Measurements from ENCODE around the gene PHF21B.

The PHF21B gene

DNA sequence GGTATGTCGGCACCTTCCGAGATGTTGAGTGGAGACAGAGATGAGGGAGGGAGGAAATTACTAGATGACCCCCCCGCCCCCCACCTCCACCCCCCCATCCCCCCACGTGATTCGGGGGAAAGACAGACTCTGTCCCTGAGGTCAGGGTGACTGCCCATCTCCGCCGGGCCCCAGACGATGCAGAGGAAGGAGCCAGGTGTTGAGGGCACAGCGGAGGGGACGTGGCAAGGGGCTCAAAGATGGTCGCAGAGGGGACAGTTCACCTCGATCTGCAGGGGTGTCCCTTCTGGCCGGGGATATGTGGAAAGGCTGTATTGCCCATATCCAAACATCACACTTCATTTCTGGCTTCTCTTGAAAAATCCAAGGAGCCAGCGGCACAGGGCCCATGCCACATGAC lies 14.1 kb downstream of the PHF21B start:
- no peak overlapping the region for H3K23ac ChIP-seq (ENCODE audit: low read length)
- no peaks in the 10 kb centered on the region for H3K4me1 ChIP-seq (ENCODE audit: control insufficient read depth, low read depth, low read length)
- H3K27ac ChIP-seq (ENCODE audit: low read depth, low read length), result no peak overlapping the region

DNA sequence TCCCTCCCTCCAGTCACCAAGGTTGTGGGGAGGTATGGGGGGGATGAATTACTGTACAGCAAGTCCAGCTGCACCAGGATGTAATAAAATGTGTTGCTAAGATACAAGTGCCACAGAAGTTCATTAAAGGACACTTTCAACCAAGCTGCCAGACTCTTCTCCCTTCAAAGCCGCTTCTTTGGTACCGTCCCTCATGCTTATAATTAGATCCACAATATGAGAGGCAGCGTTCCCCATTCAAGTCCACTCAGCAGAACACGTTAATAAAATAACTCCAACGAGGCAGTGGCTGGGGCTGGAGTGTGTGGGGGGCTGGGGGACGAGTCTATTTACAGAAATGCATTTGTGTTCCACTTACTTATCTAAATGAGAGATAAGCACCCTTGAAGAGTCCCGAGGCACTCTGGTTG lies 14.7 kb downstream of the PHF21B start:
- Histone ChIP-seq H2BK15ac (replicated peaks; ENCODE audit: low read depth) (no peak overlapping the region), H3K79me1 (ENCODE audit: low read length) (peaks cover 56% of the 10 kb centered on the region), H3K27ac (ENCODE audit: low read depth, low read length) (no peak overlapping the region), H3K56ac (ENCODE audit: low read length) (no peak overlapping the region), H4K5ac (ENCODE audit: low read length) (no peak overlapping the region), H3K18ac (ENCODE audit: low read length) (no peak overlapping the region), H3K4ac (ENCODE audit: low read depth, low read length) (no peak overlapping the region), H4K8ac (ENCODE audit: low read depth, low read length) (no peak overlapping the region), H3K27me3 (ENCODE audit: insufficient read depth, low read length, poor library complexity) (no peaks in the 10 kb centered on the region), H3K4me1 (ENCODE audit: control insufficient read depth, low read depth, low read length) (no peaks in the 10 kb centered on the region), H3K4me3 (ENCODE audit: low read length) (no peak overlapping the region), H3K4me2 (ENCODE audit: low read length) (no peak overlapping the region), H3K36me3 (ENCODE audit: control insufficient read depth, insufficient read depth, low read length) (no peaks in the 10 kb centered on the region), H2AK5ac (ENCODE audit: low read length) (no peak overlapping the region), H3K9ac (ENCODE audit: low read length) (no peak overlapping the region), H2BK120ac (ENCODE audit: low read depth, low read length) (no peak overlapping the region), H3K23ac (ENCODE audit: low read length) (no peak overlapping the region), H3K79me2 (ENCODE audit: control insufficient read depth, insufficient read depth, low read length) (peaks cover 93% of the 10 kb centered on the region), H2BK5ac (ENCODE audit: low read length) (no peak overlapping the region)
- WGBS (ENCODE audit: extremely low coverage, insufficient coverage, low lambda C conversion rate), result no CpG with 5 or more reads among the region's 7 CpGs
- no peak for DNase-seq

More for the DNA sequence above, 14.1 kb downstream of the PHF21B start:
- H3K79me2 ChIP-seq (ENCODE audit: control insufficient read depth, insufficient read depth, low read length), result peaks cover 95% of the 10 kb centered on the region
- no peak overlapping the region for H4K5ac ChIP-seq (ENCODE audit: low read length)
- H3K18ac ChIP-seq (ENCODE audit: low read length), result no peak overlapping the region
- H3K9ac ChIP-seq (ENCODE audit: low read length), result no peak overlapping the region
- H3K27me3 ChIP-seq (ENCODE audit: insufficient read depth, low read length, poor library complexity), result no peaks in the 10 kb centered on the region
- no peak overlapping the region for H3K4me3 ChIP-seq (ENCODE audit: low read length)
- peaks cover 56% of the 10 kb centered on the region for H3K79me1 ChIP-seq (ENCODE audit: low read length)
- no CpG with 5 or more reads among the region's 14 CpGs for WGBS (ENCODE audit: extremely low coverage, insufficient coverage, low lambda C conversion rate)
- no peak overlapping the region for H3K56ac ChIP-seq (ENCODE audit: low read length)
- H3K4ac ChIP-seq (ENCODE audit: low read depth, low read length), result no peak overlapping the region
- H2BK15ac ChIP-seq (replicated peaks; ENCODE audit: low read depth), result no peak overlapping the region
- H3K4me2 ChIP-seq (ENCODE audit: low read length), result no peak overlapping the region
- H4K8ac ChIP-seq (ENCODE audit: low read depth, low read length), result no peak overlapping the region
- H2AK5ac ChIP-seq (ENCODE audit: low read length), result no peak overlapping the region
- H2BK5ac ChIP-seq (ENCODE audit: low read length), result no peak overlapping the region
- no peak for DNase-seq
- peaks cover under 1% of the 10 kb centered on the region for H3K36me3 ChIP-seq (ENCODE audit: control insufficient read depth, insufficient read depth, low read length)
- no peak overlapping the region for H2BK120ac ChIP-seq (ENCODE audit: low read depth, low read length)

DNA sequence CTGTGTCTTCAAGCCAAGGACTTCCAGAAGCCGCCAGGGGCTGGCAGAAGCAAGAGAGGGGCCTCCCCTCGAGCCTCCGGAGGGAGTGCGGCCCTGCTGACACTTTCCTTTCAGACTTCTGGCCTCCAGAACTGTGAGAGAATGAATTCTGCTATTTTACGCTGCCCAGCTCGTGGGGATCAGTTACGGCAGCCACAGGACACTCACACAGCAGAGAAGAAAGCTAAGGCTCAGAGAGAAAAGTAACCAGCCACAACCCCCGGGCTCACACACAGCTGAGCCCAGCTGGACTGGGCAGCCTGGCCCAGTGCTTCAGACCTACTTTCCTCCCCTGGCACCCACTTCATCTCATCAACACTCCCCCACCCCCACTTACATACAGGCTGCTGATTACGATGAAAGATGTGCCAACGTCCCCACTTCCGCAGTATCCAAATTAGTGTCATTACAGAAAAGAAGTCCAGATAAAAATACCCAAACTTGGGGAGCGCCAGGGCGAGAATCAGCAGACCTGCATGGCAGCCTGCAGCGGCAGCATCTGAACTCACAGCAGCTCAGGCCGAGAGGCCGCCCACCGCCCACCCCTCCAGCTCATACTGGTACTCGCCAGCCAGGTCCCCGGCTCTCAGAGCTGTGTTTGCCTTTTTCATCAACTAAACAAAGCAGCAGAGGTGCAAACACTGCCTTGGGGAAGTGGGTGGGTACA lies 15.3 kb downstream of the PHF21B start:
- no peak overlapping the region for H2AK5ac ChIP-seq (ENCODE audit: low read length)

DNA sequence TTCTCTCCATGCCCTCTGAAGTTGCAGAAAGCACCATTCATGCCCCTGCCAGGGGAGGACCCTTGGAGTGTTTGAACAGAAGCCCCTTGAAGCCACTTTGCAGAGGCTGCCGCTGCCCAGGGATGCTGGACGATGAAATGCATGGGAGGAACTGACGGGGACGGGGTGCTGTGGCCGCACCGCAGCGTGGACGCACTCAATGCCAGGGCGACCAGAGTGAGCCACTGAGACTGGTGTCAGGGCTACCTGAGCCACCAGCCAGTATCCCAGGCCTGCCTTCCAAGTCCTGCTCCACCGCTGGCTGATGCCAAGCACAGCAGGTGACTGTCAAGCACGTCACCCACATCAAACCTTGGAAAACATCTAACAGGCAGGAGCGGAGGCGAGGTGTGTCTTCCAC lies 17.6 kb downstream of the PHF21B start:
- Histone ChIP-seq H3K4ac (ENCODE audit: low read depth, low read length) (no peak overlapping the region), H3K27me3 (ENCODE audit: insufficient read depth, low read length, poor library complexity) (no peaks in the 10 kb centered on the region), H3K27ac (ENCODE audit: low read depth, low read length) (no peak overlapping the region), H3K18ac (ENCODE audit: low read length) (no peak overlapping the region), H3K4me2 (ENCODE audit: low read length) (no peak overlapping the region), H2AK5ac (ENCODE audit: low read length) (no peak overlapping the region), H2BK15ac (replicated peaks; ENCODE audit: low read depth) (no peak overlapping the region), H4K5ac (ENCODE audit: low read length) (no peak overlapping the region), H3K4me3 (ENCODE audit: low read length) (no peak overlapping the region), H2BK120ac (ENCODE audit: low read depth, low read length) (no peak overlapping the region), H3K36me3 (ENCODE audit: control insufficient read depth, insufficient read depth, low read length) (no peaks in the 10 kb centered on the region), H3K4me1 (ENCODE audit: control insufficient read depth, low read depth, low read length) (no peaks in the 10 kb centered on the region), H4K8ac (ENCODE audit: low read depth, low read length) (no peak overlapping the region), H3K56ac (ENCODE audit: low read length) (no peak overlapping the region), H2BK5ac (ENCODE audit: low read length) (no peak overlapping the region), H3K79me2 (ENCODE audit: control insufficient read depth, insufficient read depth, low read length) (peaks cover 89% of the 10 kb centered on the region), H3K9ac (ENCODE audit: low read length) (no peak overlapping the region), H3K79me1 (ENCODE audit: low read length) (peaks cover 62% of the 10 kb centered on the region), H3K23ac (ENCODE audit: low read length) (no peak overlapping the region)
- WGBS (ENCODE audit: extremely low coverage, insufficient coverage, low lambda C conversion rate), result no CpG with 5 or more reads among the region's 13 CpGs
- no peak for DNase-seq

More for the DNA sequence above, 15.3 kb downstream of the PHF21B start:
- Histone ChIP-seq H2BK120ac (ENCODE audit: low read depth, low read length) (no peak overlapping the region), H3K79me1 (ENCODE audit: low read length) (peaks cover 59% of the 10 kb centered on the region), H3K9ac (ENCODE audit: low read length) (no peak overlapping the region), H3K4me3 (ENCODE audit: low read length) (no peak overlapping the region), H3K56ac (ENCODE audit: low read length) (no peak overlapping the region), H4K8ac (ENCODE audit: low read depth, low read length) (no peak overlapping the region), H3K18ac (ENCODE audit: low read length) (no peak overlapping the region), H3K4me2 (ENCODE audit: low read length) (no peak overlapping the region), H3K23ac (ENCODE audit: low read length) (no peak overlapping the region), H3K36me3 (ENCODE audit: control insufficient read depth, insufficient read depth, low read length) (no peaks in the 10 kb centered on the region), H3K27ac (ENCODE audit: low read depth, low read length) (no peak overlapping the region), H3K27me3 (ENCODE audit: insufficient read depth, low read length, poor library complexity) (no peaks in the 10 kb centered on the region), H2BK15ac (replicated peaks; ENCODE audit: low read depth) (no peak overlapping the region), H3K79me2 (ENCODE audit: control insufficient read depth, insufficient read depth, low read length) (peaks cover 91% of the 10 kb centered on the region), H3K4ac (ENCODE audit: low read depth, low read length) (no peak overlapping the region), H2BK5ac (ENCODE audit: low read length) (no peak overlapping the region), H4K5ac (ENCODE audit: low read length) (no peak overlapping the region), H3K4me1 (ENCODE audit: control insufficient read depth, low read depth, low read length) (no peaks in the 10 kb centered on the region)
- DNase-seq, result no peak
- no CpG with 5 or more reads among the region's 19 CpGs for WGBS (ENCODE audit: extremely low coverage, insufficient coverage, low lambda C conversion rate)

DNA sequence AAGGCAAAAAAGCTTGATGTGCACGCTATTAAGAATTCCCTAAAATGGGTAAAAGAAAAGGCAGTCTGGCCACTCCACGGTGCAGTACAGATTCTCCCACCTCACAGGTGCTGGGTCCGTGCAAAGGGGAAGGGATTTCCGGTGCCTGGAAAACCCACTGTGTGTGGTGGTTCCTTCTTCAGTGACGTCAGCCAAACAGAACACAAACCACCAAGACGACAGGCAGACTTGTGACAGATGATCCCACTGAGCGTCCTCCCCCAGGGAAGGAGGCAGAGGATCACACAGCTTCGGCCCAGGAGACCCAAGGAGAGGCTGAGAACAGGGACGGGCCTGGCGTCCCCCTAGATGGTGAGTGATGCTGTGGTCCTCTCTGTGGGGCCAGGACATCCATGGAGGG lies 18.6 kb downstream of the PHF21B start:
- H2BK15ac ChIP-seq (replicated peaks; ENCODE audit: low read depth), result no peak overlapping the region
- no peak overlapping the region for H3K4me3 ChIP-seq (ENCODE audit: low read length)
- no peaks in the 10 kb centered on the region for H3K4me1 ChIP-seq (ENCODE audit: control insufficient read depth, low read depth, low read length)
- H2BK120ac ChIP-seq (ENCODE audit: low read depth, low read length), result no peak overlapping the region
- no peak overlapping the region for H4K8ac ChIP-seq (ENCODE audit: low read depth, low read length)
- no peak overlapping the region for H2BK5ac ChIP-seq (ENCODE audit: low read length)
- no peak overlapping the region for H3K4ac ChIP-seq (ENCODE audit: low read depth, low read length)
- no peak overlapping the region for H4K5ac ChIP-seq (ENCODE audit: low read length)
- no peaks in the 10 kb centered on the region for H3K36me3 ChIP-seq (ENCODE audit: control insufficient read depth, insufficient read depth, low read length)
- no peak overlapping the region for H3K23ac ChIP-seq (ENCODE audit: low read length)
- H3K79me1 ChIP-seq (ENCODE audit: low read length), result peaks cover 61% of the 10 kb centered on the region
- no peak overlapping the region for H2AK5ac ChIP-seq (ENCODE audit: low read length)
- no peaks in the 10 kb centered on the region for H3K27me3 ChIP-seq (ENCODE audit: insufficient read depth, low read length, poor library complexity)
- H3K56ac ChIP-seq (ENCODE audit: low read length), result no peak overlapping the region
- H3K18ac ChIP-seq (ENCODE audit: low read length), result no peak overlapping the region
- no peak overlapping the region for H3K27ac ChIP-seq (ENCODE audit: low read depth, low read length)
- no peak for DNase-seq
- H3K4me2 ChIP-seq (ENCODE audit: low read length), result no peak overlapping the region
- no CpG with 5 or more reads among the region's 10 CpGs for WGBS (ENCODE audit: extremely low coverage, insufficient coverage, low lambda C conversion rate)
- H3K79me2 ChIP-seq (ENCODE audit: control insufficient read depth, insufficient read depth, low read length), result peaks cover 88% of the 10 kb centered on the region
- no peak overlapping the region for H3K9ac ChIP-seq (ENCODE audit: low read length)

DNA sequence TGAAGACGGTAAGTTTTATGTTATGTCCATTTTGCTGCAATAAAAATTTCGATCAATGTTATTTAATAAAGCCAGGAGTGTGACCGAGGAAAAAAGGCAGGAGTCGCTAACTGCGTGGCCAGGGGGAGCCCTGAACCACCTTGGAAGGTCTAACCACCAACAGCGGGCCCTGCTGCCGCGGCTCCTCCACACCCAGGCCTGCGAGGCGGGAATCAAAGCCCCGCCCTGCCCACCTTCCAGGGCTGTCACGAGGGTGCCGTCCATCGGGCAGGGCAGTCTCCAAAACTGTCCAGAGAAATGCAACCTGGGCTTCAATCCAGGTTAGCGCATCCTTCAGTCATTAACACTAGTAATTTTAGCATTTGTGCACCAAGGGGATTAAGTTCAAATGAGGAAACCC lies 19.0 kb downstream of the PHF21B start:
- H3K4me3 ChIP-seq (ENCODE audit: low read length), result no peak overlapping the region
- DNase-seq, result no peak

More for the DNA sequence above, 19.0 kb downstream of the PHF21B start:
- Histone ChIP-seq H3K4me2 (ENCODE audit: low read length) (no peak overlapping the region), H3K27ac (ENCODE audit: low read depth, low read length) (no peak overlapping the region), H3K79me1 (ENCODE audit: low read length) (peaks cover 62% of the 10 kb centered on the region), H3K4me1 (ENCODE audit: control insufficient read depth, low read depth, low read length) (no peaks in the 10 kb centered on the region), H3K27me3 (ENCODE audit: insufficient read depth, low read length, poor library complexity) (no peaks in the 10 kb centered on the region), H2BK15ac (replicated peaks; ENCODE audit: low read depth) (no peak overlapping the region), H3K79me2 (ENCODE audit: control insufficient read depth, insufficient read depth, low read length) (peaks cover 88% of the 10 kb centered on the region), H4K8ac (ENCODE audit: low read depth, low read length) (no peak overlapping the region), H4K5ac (ENCODE audit: low read length) (no peak overlapping the region), H2BK120ac (ENCODE audit: low read depth, low read length) (no peak overlapping the region), H3K36me3 (ENCODE audit: control insufficient read depth, insufficient read depth, low read length) (no peaks in the 10 kb centered on the region), H3K18ac (ENCODE audit: low read length) (no peak overlapping the region), H3K23ac (ENCODE audit: low read length) (no peak overlapping the region), H3K9ac (ENCODE audit: low read length) (no peak overlapping the region), H3K4ac (ENCODE audit: low read depth, low read length) (no peak overlapping the region), H3K56ac (ENCODE audit: low read length) (no peak overlapping the region), H2AK5ac (ENCODE audit: low read length) (no peak overlapping the region), H2BK5ac (ENCODE audit: low read length) (no peak overlapping the region)
- WGBS (ENCODE audit: extremely low coverage, insufficient coverage, low lambda C conversion rate), result no CpG with 5 or more reads among the region's 15 CpGs
